Activated CD4-positive, alpha-beta T cell treated with anti-CD3 and anti-CD28 coated beads for 4 hours (primary cell): ENCODE data around the gene LARGE1.

Experiments
- DNase-seq, 2 donors: peaks; one replicate each; pipeline ENCODE4 v3.0.0-alpha.2; 2020

LARGE1 gene

DNA sequence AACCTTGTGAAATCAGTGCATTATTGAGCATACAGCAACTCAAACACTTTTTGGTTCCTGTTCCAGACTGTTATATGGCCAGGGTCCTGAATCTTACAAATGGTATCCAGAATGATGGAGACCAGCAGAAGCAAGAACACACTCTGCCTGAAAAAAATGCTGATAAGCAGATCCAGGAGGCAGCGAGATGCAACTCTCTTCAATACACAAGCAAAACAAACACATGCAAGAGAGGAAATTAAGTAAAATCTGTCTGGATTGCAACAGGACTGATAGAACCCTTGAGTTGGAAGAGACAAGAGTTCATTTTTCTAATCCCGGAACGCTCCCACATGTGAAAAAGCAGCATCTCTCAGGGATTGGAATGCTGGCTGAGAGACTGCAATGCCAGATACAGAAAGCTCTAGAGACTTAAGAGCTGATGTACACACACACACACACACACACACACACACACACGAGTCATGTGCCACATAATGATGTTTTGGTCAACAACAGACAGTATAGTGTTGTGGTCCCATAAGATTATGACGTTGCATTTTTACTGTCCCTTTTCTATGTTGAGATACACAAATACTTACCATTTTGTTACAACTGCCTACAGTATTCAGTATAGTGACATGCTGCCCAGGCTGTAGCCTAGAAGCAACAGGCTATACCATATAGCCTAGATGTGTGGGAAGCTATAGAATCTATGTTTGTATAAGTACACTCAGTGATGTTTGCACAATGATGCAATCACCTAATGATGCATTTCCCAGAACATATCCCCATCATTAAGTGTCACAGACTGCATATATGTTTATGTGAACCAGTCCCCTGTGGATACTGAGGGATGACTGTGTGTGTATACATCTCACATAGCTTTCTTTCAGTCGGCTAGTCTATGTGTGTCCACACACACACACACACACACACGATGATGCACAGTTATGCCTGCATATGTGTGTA lies 406.6 kb downstream of the LARGE1 start:
- no peak for DNase-seq

DNA sequence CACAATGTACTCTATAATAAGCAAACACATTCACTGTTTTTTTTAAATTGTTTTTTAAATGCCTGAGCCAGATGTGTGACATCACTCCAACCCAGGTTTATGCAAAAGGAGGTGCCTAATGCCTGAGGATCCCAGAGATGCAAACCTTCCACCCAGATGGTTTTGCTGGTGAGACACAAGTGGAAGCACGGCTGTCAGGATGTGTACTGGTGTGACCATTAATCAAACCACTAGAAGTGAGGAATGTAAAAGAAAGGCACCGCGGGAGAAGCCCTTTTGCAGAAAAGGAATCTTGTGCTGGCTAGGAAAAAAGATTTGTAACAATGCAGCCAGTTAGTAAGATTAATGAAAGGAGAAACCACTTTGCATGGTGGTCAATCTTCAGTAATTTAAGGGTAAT lies 407.4 kb downstream of the LARGE1 start:
- no peak for DNase-seq

DNA sequence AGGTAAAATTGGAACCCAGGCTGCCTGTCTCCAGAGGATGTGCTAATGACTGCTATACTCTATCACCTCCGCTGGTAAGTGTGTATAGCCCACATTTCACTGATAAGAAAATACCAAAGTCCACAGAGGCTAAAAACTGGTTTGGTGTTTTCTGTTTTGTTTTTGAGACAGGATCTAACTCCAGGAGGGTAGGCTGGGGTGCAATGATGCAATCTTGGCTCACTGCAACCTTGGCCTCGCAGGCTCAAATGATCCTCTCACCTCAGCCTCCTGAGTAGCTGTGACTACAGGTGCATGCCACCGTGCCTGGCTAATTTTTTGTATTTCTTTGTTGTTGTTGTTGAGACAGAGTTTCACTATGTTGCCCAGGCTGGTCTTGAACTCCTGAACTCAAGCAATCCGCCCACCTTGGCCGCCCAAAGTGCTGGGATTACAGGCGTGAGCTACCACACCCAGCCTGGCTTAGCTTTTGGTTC lies 409.8 kb downstream of the LARGE1 start:
- no peak for DNase-seq

DNA sequence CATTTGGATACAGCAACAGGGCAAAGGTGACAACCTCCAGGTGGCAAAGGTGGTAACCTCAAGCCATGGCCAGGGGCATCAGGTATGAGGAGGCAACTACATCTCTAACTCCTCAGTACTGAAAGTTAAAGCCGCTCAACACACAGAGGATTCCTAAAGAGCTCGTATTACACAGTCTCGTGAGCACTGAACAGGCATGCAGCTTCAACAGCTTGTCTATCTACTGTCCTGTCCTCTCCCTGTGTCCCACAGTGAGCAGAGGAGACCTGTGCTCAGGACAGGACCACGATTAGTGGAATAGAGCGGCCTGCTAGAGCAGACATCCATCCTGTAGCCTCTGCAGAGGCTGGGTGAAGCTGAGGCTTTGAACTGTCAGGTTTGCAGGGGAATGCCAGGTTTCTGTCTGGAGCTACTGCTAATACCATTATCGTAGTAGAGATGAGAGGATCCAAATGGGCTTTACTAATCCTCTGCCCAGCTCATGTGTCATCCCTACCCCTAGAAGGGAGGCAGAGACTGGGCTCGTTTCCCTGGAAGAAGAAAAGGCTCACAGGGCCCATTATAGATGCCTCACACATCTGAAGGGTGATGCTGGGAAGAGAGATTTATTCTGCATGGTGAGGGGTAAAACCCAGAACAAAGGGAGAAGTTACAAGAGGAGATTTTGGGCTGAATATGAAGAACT lies 415.2 kb downstream of the LARGE1 start:
- no peak for DNase-seq

DNA sequence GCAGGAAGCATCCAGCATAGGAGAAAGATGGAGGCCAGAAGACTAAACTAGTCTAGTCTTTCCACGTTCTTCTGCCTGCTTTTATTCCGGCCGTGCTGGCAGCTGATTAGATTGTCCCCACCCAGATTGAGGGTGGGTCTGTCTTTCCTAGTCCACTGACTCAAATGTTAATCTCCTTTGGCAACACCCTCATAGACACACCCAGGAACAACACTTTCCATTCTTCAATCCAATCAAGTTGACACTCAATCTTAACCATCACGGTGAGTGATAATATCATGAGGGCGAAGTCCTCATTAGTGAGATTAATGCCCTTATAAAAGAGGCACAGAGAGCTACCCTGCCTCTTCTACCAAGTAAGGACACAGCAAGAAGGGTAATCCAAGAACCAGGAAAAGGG lies 424.2 kb downstream of the LARGE1 start:
- DNase-seq = no peak

DNA sequence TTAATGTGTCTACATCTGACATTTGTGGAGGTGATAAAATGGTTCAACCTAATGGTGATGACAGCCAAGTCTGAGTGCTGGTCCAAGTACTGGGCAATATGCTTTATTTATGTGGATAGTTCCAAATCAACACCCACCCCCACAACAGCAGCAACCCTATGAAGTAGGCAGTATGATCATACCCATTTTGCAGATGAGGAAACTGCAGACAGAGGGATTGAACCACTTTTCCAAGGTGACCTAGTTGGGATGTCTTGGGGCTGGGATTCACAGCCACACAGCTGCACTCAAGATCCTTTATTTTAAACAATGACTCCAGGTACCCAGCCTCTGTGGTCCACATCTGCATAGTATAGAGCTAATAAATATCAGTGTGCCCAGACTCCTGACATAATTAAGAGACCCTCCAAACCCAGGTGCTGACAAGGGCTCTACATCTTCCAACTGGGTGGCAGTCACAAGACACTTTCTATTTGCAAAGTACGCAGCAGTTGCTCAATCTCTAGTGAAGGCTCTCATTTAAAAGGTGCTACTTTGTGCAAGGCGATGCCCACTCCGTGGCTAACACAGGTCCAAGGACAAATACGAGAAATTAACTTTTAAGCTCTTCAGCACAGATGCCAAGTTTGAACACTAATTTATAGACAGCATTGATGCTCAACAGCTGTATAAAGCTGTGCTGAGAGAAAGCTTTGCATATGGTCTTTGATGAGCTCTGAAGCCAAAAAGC lies 426.6 kb downstream of the LARGE1 start:
- no peak for DNase-seq

DNA sequence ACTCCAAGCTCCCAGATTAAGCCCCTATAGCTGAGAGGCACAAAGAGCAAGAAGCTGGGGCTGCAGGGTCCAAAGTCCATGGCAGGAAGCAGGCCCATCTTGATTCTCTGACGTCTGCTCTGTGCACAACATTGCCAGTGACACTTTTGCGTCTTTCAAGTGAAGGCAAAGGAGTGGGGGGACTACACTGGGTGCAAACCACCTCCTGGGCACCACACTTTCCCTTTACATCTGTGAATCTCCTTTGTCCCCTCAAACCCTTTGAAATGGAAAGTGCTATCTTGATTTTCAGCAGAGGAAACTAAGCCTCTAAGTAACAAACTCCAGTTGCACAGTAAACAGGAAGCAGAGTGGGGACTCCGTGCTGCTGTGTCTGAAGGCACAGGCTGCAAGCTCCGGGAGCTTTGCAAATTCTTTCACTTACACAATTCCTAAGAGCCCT lies 428.0 kb downstream of the LARGE1 start:
- no peak for DNase-seq

DNA sequence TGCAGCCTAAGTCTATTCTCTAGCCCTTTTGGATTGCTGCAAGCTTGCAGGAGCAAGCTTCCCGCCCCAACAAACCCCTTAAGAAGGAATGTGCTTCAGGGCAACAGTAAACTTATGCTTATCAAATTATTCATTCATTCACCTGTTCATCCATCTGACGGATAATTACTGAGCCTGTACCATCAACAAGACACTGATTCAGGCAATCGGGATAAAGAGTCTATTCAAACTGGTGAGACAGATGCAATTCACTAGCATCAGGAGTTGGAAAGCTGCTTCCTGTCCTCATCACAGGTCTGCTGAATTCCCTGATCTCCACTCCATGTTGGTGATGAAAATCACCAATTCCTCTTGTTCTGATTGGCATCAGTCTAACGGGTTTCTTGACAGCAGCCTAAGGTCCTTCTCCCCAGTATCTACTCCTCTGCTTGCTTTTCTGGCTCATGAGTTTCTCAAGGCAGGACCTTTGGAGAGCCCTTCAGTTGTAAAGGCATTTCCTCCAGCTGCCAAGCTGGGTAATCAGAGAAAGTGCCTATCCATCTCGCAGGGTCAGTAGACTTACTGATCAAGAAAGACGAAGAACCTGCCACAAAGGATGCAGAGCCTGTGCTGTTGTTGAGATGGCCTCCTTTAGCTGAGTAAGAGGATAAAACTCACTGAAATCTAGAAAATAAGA lies 433.1 kb downstream of the LARGE1 start:
- DNase-seq = no peak

DNA sequence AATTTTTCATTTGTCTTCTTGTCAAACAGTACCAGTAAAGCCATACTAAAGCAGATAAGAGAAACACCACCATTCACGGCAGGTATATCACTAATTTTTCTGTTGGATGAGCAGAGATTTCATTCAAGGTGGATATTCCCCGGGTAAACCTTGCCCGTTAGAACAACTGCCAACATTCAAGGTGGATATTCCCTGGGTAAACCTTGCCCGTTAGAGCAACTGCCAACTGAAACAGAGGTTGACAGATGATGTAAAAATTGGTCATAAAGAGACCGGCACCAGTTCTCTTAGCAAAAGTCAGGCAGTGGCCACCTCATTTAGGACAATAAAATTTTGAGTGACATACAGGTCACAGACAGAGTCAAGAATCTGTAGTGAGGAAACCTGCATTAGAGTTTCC lies 438.7 kb downstream of the LARGE1 start:
- no peak for DNase-seq

DNA sequence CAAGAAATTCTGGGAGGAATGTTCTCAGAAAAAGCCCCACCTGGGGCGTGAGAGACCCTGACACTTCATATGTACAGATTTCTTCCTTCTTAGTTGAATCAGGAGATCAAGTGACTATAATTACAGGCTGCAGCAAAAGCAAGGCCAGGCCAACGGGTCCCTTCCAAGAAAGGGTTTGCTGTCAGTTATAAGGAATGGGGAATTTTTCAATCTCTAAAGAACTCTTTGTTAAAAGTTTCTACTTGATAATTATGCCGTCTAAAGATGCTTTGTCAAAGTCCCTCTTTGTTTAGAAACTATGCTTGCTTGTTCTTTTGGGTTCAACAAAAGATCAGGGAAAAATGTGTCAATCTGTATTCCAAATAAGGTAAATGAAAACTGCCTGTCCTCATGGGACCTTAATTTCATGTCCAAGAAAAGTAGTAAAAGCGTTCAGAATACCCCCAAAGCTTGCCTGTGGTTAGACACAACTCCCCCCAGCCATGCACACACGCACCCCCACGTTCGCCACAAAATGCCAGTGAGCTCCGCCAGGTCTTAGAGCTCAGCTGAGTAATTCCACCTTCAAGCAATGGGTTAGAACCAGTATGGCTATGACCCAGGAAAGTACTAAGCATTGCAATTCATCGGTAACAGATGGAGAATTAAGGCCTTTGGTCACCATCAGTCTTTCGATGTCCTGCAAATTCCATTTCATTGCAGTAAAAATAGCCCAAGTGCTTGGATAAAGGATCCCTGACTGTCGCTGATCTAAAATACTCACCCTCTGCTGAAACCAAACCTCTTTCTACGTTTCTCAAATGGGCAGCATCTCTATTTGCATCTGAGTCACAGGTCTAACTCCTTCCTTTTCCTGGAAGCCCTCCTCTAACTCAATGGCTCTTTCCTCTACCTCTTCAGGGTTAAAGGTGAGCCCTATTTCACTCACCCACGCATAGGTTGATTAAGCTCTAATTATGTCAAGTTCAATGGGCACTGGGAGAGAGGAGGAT lies 442.9 kb downstream of the LARGE1 start:
- DNase-seq = no peak

DNA sequence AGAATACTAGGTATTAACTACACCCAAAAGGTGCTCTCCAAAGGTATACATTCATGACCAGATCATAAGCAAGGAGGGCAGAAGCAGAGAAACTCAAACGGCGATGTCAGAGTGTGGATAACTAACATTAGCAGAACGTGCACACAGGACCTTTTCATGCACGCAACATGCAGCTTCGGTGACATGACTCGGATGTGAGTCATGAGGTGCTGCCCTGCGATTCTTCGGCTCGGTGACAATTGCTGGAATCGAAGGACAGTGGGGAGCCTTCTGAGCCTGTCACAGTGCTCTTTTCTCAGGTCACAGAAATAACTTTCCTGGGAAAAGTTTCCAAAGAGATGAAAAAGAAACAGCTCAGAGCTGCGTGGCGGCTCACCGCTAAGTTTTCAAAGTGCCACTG lies 443.6 kb downstream of the LARGE1 start:
- no peak for DNase-seq

DNA sequence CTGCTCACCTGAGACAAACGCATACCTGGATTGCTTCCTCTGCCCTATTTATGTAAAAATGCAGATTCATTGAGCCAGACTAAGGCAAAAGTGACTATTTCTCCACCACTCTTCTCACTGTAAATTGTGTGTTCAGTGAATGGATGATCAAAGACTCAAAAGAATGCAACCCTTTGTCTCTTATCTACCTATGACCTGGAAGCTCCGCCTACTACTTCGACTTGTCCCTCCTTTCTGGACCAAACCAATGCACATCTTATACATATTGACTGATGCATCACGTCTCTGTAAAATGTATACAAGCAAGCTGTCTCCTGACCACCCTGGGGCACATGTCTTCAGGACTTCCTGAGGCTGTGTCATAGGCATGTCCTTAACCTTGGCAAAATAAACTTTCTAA lies 444.1 kb downstream of the LARGE1 start:
- DNase-seq = no peak

DNA sequence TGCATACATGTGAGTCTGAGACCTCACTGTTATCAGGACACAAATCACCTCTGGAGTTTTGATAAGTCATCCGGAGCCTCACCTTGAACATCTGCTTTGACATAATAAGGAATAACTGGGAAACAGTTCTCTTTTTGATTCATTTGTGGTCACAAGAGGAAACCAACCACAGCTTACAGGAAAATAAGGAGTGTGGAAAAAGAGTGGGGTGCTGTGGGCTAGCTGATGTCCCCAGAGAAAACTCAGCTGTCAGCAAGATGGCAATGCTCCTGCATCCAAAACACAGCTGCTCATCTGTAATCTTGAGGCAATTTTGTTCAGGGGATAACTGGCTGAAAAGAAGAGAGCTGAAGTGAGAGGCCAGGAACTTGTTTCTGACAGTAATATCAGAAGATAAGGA lies 445.7 kb downstream of the LARGE1 start:
- no peak for DNase-seq

DNA sequence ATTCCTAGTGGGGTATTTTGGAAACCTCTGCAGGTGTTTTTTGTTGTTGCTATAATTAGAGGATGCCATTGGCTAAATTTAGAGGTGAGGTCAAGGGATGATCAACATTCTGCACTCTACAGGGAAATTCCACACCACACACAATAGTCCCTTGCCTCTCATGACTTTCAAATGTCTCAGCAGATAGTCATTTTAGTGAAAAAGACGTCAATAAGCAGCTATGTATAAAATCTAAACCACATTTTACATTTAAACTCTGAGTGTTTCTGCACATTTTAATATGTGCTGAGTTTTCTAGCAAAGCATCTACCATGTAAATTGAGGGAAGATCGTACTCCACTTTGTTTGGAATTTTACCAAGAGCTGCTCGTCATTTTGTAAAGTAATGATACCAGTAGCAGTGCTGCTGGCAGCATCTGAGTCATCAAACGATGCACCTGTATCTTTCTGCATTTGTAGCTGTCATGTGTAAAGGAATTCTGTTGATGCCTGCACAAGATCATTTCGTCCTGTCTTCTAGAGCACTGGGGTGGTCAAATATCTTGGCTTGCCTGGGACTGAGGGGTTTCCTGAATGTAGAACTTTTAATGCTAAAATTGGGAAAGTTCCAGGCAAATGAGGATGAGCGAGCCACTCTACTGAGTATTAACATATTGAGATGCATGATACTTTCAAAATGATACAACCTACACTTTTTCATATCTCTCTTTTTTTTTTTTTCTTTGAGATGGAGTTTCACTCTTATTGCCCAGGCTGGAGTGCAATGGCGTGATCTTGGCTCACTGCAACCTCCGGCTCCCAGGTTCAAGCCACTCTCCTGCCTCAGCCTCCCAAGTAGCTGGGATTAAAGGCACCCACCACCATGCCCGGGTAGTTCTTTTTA lies 447.6 kb downstream of the LARGE1 start:
- DNase-seq = no peak

DNA sequence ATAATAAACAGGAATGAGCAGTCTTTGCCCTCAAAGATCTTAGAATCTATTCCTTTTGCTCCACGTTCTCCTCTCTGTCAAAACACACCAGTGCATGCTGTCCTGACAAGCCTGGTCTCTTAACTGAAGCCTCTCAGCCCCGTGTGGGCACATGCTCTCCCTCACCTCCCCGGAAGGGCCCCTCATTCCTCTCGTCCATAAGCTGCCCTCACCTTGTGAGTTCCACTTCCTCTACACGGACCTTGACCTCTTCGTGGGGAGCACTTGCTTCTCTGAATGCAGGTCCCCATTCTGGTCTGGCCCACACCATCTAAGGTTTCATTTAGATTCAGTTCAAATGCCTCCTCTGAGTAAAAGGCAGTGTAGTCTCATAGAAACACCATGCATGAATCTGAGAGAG lies 449.8 kb downstream of the LARGE1 start:
- DNase-seq = no peak

DNA sequence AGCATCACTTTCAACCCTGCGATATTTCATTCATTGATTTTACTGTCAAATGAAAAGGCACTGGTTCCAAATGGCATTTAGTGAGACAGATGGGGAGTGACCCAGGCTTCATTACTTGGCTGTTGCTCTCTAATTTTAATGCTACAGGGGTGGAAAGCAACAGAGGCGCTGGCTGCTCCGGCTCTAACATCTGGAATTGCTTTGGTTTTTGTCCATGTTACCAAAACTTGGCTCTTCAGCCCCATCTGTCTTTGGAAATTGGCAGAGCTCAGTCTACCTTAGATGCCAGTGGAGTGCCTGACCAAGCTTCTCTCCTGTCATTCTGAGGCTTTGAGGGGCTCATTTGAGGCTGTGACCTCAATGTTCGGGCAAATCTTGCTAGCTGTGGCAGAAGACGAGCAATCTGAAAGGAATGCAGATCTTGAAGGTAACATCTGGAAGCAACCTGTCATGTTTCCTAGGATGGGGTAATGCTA lies 452.6 kb downstream of the LARGE1 start:
- DNase-seq = no peak

DNA sequence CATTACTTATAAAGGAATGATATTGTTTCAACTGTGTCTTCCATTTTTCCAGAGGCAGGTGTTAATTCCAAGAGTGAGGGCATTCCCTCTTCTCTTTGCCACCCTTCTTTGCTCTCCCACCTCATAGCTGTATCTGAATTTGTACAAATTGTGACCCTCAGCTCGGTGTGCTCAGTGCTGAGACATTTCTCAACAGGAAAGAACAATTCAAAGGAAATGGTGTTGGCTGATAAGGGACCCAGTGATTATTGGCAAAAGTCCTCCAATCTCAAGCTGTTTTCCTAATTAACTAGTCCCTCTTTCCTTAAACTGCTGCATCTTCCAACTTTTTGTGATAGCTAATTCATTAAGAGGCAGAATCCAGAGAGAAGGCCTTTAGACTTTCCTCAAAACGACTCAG lies 453.2 kb downstream of the LARGE1 start:
- no peak for DNase-seq

DNA sequence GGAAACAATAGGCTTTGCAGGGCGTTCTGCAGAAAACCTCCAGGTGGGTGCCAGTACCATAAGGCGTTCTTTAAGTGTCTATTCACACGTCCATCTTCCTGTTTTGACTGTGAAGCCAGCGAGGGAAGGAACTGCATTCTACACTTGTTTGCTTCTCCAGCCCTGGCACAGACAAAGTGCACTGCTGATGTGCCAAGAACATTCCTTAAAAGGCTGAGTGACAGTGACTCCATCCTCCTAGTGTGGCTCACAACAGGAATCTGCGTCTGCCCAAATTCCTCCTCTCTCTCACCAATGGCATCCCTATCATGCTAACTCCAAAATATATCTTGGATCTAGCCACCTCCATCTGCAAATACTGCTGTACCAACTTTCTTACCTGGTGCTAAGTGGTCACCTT lies 454.7 kb downstream of the LARGE1 start:
- DNase-seq = no peak

DNA sequence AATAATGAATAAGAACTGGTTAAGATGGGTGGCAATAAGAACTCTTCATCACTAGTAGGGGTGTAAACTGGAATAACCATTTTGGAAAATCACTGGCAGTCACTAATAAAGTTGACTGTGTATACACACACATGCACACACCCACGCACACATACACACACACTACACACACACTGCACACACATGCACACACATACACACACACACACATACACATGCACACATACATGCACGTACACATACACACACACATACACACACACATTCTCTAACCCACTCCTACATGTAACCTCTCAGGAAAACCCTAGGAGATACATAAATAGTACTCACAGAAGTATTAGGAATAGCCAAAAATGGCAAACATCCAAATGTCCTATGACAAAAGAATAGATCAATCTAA lies 455.6 kb downstream of the LARGE1 start:
- no peak for DNase-seq

DNA sequence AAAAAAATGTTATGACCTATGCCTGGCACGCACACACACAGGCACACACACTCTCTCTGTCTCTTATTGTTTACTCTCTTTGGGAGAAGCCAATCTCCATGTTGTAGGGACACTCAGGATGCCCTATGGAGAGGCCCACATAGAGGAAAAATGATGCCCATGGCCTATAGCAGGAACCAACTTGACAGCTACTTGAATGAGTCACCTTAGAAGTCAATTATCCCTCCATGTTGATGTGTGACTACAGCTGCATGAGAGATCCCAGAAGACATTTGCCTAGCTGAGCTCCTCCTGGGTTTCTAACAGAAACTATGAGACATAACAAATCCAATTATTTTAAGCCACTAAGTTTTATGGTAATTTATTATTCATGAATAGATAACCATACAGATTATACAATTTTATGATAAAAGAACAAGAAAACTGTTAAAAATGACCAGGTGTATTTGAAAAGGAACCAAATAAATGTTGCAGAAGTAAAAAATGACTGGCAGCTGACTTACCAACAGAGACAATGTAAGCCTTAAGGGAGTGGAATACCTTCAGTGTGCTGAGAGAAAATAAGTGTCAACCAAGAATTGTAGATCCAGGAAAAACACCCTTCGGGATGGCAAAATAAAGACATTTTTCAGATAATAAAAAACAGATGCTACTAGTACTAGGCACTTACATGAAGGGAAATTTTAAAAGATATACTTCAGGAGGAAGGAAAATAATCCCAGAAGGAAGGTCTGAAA lies 458.4 kb downstream of the LARGE1 start:
- no peak for DNase-seq
